Natural killer cell treated with Interleukin-12 subunit alpha and Interleukin-12 subunit beta and Interleukin-15 and Interleukin-18, amount 100 ng/mL, for 72 hours (primary cell): ENCODE measurements around the gene MYO1E. TPM values are rescaled to one million over a fixed set of nuclear protein-coding genes. Genes with fewer than 3 reads are reported as not detected.
"Not testable (repeated sequence)": the region's sequence is repeated elsewhere in the genome, so short reads cannot be mapped to it uniquely, and the experiment has no call there.

Experiments used
- ATAC-seq, 2 donors: fragments of 150-1000 bp; cut with Tn5 transposase in 1 of 2; sonication (Bioruptor Pico), chemical (Tn5 transposase) in 1 of 2; 2 replicates each; pipeline ENCODE4 v1.10.0; 2021
- DNase-seq: peaks from one replicate; pipeline ENCODE4 v3.0.0; 2022; ENCODE audit warnings: low spot score
- H3K27ac Mint-ChIP-seq, 2 donors: 1 replicate in 1 of 2; 2 replicates in 1 of 2; pipeline ENCODE4 v1.8.0; 2022; ENCODE audit warnings: mixed read lengths in 2 of 2, mild to moderate bottlenecking in 1 of 2, moderate library complexity in 1 of 2
- H3K27me3 Mint-ChIP-seq, 2 donors: 1 replicate in 1 of 2; 2 replicates in 1 of 2; pipeline ENCODE4 v1.8.0; 2022; ENCODE audit warnings: mixed read lengths in 2 of 2
- H3K36me3 Mint-ChIP-seq: one replicate; pipeline ENCODE4 v1.8.0; 2022; ENCODE audit warnings: mixed read lengths
- H3K4me1 Mint-ChIP-seq, 2 donors: 1 replicate in 1 of 2; 2 replicates in 1 of 2; pipeline ENCODE4 v1.8.0; 2022; ENCODE audit warnings: low read depth in 2 of 2, mixed read lengths in 2 of 2, mild to moderate bottlenecking in 1 of 2
- H3K4me3 Mint-ChIP-seq: one replicate; pipeline ENCODE4 v1.8.0; 2022; ENCODE audit warnings: mixed read lengths
- H3K9me3 Mint-ChIP-seq: 2 replicates; pipeline ENCODE4 v1.8.0; 2022; ENCODE audit warnings: mixed read lengths
- total RNA-seq, 2 donors: library from RNA; stranded (reverse); gene quantifications; one replicate each; pipeline ENCODE4 v1.2.3, GENCODE V29; 2022

The MYO1E gene
- total RNA-seq, 2 donors from 2014 or later = 3.7 to 20.0 TPM

DNA sequence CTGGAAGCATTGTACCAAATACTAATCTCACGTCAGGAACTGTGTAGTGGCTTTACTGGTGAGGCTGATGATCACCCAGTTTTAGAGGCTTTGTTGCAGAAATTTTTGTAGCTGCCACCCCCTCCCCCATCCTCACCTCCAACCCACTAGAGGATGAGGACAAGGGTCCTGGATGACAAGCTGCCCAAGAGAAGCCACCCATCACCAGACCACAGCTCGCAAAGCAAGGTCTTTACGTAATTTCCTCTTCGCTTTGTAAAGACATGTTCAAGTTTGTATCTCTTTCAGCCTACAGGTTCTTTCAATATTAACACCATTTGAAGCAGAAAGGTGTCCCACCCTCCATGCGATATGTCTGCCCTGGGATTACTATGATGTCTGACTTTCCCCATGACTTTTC is 91.8 kb downstream of the MYO1E start:
- Mint-ChIP-seq H3K4me1 (peaks cover 14 to 24% of the 10 kb centered on the region in 2 donors), H3K36me3 (no peaks in the 10 kb centered on the region), H3K27me3 (no peaks in the 10 kb centered on the region), H3K9me3 (no peaks in the 10 kb centered on the region), H3K4me3 (no peak overlapping the region), H3K27ac (peak overlapping the region in 1 of 2 donors; percentile 84)
- no peak for DNase-seq
- ATAC-seq = peak in 1 of 2 donors; percentile 46

- H3K27ac Mint-ChIP-seq, H3K4me3 Mint-ChIP-seq, ATAC-seq, H3K27me3 Mint-ChIP-seq, H3K36me3 Mint-ChIP-seq, DNase-seq, H3K9me3 Mint-ChIP-seq: not testable (repeated sequence)
- H3K4me1 Mint-ChIP-seq = peaks cover 14 to 24% of the 10 kb centered on the region in 2 donors
Measured at GRCh38 chr15:59280292-59280691, 92.4 kb downstream of the MYO1E start.

GRCh38 chr15:59279023-59279422 is 93.6 kb downstream of the MYO1E start:
- Mint-ChIP-seq H3K27me3 (no peaks in the 10 kb centered on the region), H3K4me1 (peaks cover 22 to 32% of the 10 kb centered on the region in 2 donors), H3K36me3 (no peaks in the 10 kb centered on the region), H3K27ac (no peak overlapping the region), H3K9me3 (no peaks in the 10 kb centered on the region), H3K4me3 (no peak overlapping the region)
- ATAC-seq (no peak), DNase-seq (no peak)

GRCh38 chr15:59278120-59278519 is 94.6 kb downstream of the MYO1E start:
- Mint-ChIP-seq H3K9me3 (no peaks in the 10 kb centered on the region), H3K4me1 (peaks cover 27 to 37% of the 10 kb centered on the region in 2 donors), H3K36me3 (no peaks in the 10 kb centered on the region), H3K27ac (no peak overlapping the region), H3K27me3 (no peaks in the 10 kb centered on the region), H3K4me3 (no peak overlapping the region)
- DNase-seq (no peak), ATAC-seq (no peak)

GRCh38 chr15:59276225-59277178 is 96.2 kb downstream of the MYO1E start:
- no peak for ATAC-seq
- no peaks in the 10 kb centered on the region for H3K27me3 Mint-ChIP-seq

DNA sequence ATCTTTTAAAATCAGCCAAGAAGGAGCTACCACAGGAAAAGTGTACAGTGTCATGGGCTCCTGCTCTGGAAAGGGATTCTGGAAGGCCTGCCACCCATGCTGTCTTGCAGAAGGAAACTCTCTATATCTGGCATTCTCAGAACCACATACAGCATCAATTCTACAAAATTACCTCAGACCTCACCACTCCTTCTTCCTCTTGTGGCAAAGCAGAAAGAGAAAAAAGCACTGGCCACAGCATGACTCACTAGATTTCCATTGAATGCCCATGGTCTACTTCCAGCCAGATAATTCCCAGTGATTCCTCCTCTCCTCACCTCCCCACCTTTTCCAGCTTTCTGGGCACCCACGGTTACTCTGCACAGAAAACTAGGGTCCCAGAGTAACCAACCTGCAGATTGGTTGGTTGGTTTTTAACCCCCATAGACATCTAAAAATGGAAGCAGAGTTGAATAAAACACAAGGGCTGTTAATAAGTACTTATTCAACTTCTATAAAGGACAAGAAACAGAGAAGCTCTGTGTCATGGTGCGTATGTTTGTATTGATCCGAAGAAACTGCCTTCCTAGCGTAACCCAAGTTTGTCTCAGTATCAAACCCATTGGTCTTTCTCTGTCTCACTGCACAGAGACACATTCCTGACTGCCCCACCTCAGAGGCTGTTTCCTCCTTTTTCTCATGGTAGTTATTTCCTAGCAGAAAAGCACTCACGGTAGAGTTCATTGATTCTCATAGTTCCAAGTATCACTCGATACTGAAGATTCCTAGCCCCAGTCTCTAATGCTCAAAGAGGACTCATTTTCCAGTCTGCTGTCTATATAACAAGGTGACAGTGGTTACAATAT is 98.3 kb downstream of the MYO1E start:
- Mint-ChIP-seq H3K36me3 (no peaks in the 10 kb centered on the region), H3K9me3 (no peaks in the 10 kb centered on the region), H3K4me1 (peaks cover 23 to 28% of the 10 kb centered on the region in 2 donors), H3K27me3 (no peaks in the 10 kb centered on the region), H3K4me3 (no peak overlapping the region), H3K27ac (peak overlapping the region in 1 of 2 donors; percentile 87)
- ATAC-seq = peak in 1 of 2 donors; percentile 64
- DNase-seq = no peak

More at GRCh38 chr15:59276225-59277178, 96.2 kb downstream of the MYO1E start:
- no peaks in the 10 kb centered on the region for H3K36me3 Mint-ChIP-seq
- no peaks in the 10 kb centered on the region for H3K9me3 Mint-ChIP-seq
- DNase-seq = no peak
- H3K27ac Mint-ChIP-seq = no peak overlapping the region
- H3K4me3 Mint-ChIP-seq = no peak overlapping the region
- H3K4me1 Mint-ChIP-seq = peaks cover 28 to 34% of the 10 kb centered on the region in 2 donors

- H3K9me3 Mint-ChIP-seq = no peaks in the 10 kb centered on the region
- H3K4me1 Mint-ChIP-seq = peaks cover 23 to 28% of the 10 kb centered on the region in 2 donors
- ATAC-seq (no peak), DNase-seq (no peak)
- peak overlapping the region; percentile 8 for H3K4me3 Mint-ChIP-seq
- peak overlapping the region in 1 of 2 donors; percentile 14 for H3K27ac Mint-ChIP-seq
- H3K27me3 Mint-ChIP-seq = no peaks in the 10 kb centered on the region
- no peaks in the 10 kb centered on the region for H3K36me3 Mint-ChIP-seq
Measured at GRCh38 chr15:59273234-59273633, 99.4 kb downstream of the MYO1E start.

DNA sequence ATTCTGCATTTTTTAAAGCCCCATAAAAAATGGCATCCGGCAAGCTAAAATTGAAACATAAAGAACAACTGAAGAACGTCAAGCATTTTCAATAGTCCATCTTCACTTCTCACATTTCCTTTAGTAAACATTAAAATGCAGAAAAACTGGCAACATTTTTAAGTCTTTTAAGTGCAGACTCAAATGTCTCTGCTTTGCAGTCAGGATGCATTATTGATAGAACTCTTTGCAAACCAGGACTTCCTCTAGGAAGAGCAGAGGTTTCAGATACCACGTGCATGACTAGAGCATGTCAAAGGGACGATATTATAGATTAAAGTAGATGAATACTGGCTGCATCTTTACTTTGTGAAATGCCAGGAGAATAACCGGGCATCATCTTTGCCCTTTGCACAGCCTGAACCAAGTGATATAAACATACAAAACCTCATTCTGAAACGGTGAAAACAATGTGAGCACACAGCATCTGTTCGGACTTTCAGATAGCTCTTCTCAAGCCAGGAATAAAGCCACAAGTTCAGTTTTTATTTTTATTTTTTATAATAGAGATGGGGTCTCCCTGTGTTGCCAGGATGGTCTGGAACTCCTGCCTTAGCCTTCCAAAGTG is 101.0 kb downstream of the MYO1E start:
- Mint-ChIP-seq H3K4me3 (no peak overlapping the region), H3K9me3 (no peaks in the 10 kb centered on the region), H3K27me3 (no peaks in the 10 kb centered on the region), H3K36me3 (no peaks in the 10 kb centered on the region), H3K4me1 (peaks cover 23 to 28% of the 10 kb centered on the region in 2 donors), H3K27ac (no peak overlapping the region)
- no peak for ATAC-seq
- DNase-seq = no peak

- ATAC-seq = no peak
- no peak overlapping the region for H3K4me3 Mint-ChIP-seq
Measured at GRCh38 chr15:59268852-59269407, 103.7 kb downstream of the MYO1E start.

DNA sequence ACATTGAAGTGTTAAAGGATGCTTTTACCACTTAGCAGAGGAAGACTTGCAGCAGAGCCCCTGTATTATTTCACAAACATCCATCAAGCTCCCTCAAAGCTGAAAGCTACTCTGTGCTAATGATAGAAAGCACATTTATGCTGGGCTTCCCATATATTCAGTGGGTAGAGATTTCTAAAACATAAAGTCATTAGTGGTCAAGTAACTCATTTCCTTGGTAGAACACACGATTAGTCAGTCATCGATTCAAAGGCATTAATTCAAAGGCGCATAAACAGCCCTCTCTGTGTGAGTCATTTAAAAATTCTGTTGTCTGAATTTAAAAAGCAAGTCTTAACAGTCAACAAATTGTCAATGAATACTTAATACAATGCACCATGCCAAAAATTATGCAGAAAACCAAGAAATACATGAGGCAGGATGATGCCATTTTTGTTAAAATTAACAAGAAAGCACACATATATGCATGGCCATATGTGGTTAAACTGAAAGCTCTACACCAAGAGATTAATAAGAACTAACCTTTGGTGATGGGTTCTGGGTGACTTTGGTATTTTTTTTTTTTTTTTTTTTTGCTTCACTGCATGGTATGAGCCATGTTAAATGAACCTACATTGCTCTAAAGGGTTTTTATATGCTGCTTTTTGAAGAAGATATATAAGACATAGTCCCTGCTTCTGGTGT is 104.4 kb downstream of the MYO1E start:
- Mint-ChIP-seq H3K4me1 (peaks cover 6 to 8% of the 10 kb centered on the region in 2 donors), H3K36me3 (no peaks in the 10 kb centered on the region), H3K27ac (no peak overlapping the region), H3K4me3 (no peak overlapping the region), H3K9me3 (no peaks in the 10 kb centered on the region), H3K27me3 (no peaks in the 10 kb centered on the region)
- ATAC-seq = no peak
- no peak for DNase-seq

More at GRCh38 chr15:59268852-59269407, 103.7 kb downstream of the MYO1E start:
- Mint-ChIP-seq H3K36me3 (no peaks in the 10 kb centered on the region), H3K9me3 (no peaks in the 10 kb centered on the region), H3K27ac (no peak overlapping the region), H3K27me3 (no peaks in the 10 kb centered on the region), H3K4me1 (peaks cover 11 to 13% of the 10 kb centered on the region in 2 donors)
- no peak for DNase-seq

GRCh38 chr15:59266028-59266427 is 106.6 kb downstream of the MYO1E start:
- Mint-ChIP-seq H3K4me3 (no peak overlapping the region), H3K27ac (no peak overlapping the region), H3K36me3 (no peaks in the 10 kb centered on the region), H3K27me3 (no peaks in the 10 kb centered on the region), H3K9me3 (no peaks in the 10 kb centered on the region), H3K4me1 (no peaks in the 10 kb centered on the region)
- DNase-seq (no peak), ATAC-seq (no peak)

GRCh38 chr15:59262316-59262715 is 110.4 kb downstream of the MYO1E start:
- ATAC-seq = no peak
- H3K27ac Mint-ChIP-seq = no peak overlapping the region

DNA sequence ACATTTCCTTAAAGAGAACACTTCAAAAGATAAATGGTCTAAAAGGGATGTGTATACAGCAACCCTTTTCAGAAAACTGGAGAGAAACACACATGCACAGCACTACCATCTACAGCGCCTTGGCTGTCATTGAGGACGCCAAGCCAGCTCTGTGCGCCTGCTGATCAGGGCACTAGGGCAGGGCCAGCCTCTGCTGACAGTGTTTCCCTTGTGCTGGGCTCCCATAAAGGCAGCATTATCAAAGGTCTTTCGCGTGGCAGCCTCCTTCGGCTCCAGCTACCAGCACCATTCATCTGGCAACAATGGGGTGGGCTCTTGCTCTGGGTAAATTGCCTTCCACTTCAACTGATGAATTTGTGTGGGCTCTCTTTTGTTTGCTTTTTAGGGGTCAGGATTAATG is 112.6 kb downstream of the MYO1E start:
- Mint-ChIP-seq H3K27me3 (no peaks in the 10 kb centered on the region), H3K4me1 (peaks cover 10 to 16% of the 10 kb centered on the region in 2 donors), H3K9me3 (no peaks in the 10 kb centered on the region), H3K27ac (no peak overlapping the region), H3K4me3 (no peak overlapping the region), H3K36me3 (no peaks in the 10 kb centered on the region)
- ATAC-seq (no peak), DNase-seq (no peak)

More at GRCh38 chr15:59262316-59262715, 110.4 kb downstream of the MYO1E start:
- Mint-ChIP-seq H3K36me3 (no peaks in the 10 kb centered on the region), H3K4me3 (no peak overlapping the region), H3K4me1 (peaks cover 0 to under 1% of the 10 kb centered on the region in 2 donors), H3K9me3 (no peaks in the 10 kb centered on the region), H3K27me3 (no peaks in the 10 kb centered on the region)
- no peak for DNase-seq
